Right kidney (tissue), 9 donors: ENCODE measurements around the gene ZNF491.
"Not testable (repeated sequence)": the region's sequence is repeated elsewhere in the genome, so short reads cannot be mapped to it uniquely, and the experiment has no call there.

ENCODE experiments used
- DNase-seq: peaks from one replicate; pipeline ENCODE4 v3.0.0-alpha.2; 2016
- long read RNA-seq, 8 donors: transcript quantifications; one replicate each; lab custom pipeline, GENCODE V29; 2026

ZNF491 gene
- long read RNA-seq, donor 1, result 0 reads
- long read RNA-seq, donor 2, result 0 reads
- long read RNA-seq, donor 3, result 0 reads
- long read RNA-seq, donor 4, result 0 reads
- long read RNA-seq, donor 5, result 0 reads
- long read RNA-seq, donor 6, result 0 reads
- long read RNA-seq, donor 7, result 0 reads
- long read RNA-seq, donor 8, partial matches to known transcripts, result 0 of 1 reads
- long read RNA-seq, donor 8, other reads (novel, unspliced or antisense), result 0 of 1 reads

DNA sequence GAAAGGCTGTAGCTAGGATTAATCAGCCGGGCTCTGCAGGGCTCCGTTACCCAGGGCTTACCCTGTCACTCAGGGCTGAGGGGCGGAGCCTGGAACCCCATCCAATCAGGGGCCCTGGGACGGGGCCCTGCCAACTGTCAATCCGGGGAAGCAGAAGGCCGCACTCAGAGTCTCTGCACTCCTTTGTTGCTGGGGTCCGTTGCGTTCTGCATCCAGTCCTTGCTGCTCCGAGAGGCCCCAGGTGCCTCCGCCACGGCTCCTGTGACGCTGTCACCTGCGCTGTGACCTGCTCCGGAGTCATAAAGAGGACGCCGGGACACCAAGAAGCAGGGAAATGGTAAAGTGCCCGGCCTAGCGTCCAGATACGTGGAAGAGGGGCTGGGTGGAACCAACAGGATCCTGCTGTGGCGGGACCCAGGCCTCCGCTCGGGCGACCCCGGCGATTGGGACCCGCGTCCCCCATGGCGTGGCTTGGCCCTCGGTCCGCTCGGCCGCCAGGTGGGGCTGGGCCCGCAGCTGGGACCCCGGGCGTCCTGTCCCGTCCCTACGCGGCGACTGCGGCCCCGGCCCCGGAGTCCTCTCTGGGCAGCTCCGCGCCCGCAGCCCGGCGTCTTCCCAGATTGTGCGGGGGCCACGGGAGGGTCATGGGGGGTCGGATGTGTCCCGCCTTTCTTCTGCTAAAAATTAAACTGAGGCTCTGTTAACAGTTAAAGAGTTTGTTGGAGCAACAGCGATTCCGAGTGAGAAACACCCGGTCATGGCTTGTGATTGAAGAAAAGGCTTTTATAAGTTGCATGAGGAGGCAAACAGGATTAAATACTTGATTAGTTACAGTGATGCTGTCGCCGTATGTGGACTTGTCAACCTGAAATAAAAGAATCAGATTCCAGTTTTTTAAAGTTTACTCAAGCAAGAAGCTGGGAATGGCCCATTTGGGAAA, at the start of gene ZNF491:
Gene ZNF491 (plus strand): TSS at position 133 of the 940 bp plus-strand sequence. CDS start 7,431 bp downstream, outside the sequence.
- peak; percentile 90 for DNase-seq

DNA sequence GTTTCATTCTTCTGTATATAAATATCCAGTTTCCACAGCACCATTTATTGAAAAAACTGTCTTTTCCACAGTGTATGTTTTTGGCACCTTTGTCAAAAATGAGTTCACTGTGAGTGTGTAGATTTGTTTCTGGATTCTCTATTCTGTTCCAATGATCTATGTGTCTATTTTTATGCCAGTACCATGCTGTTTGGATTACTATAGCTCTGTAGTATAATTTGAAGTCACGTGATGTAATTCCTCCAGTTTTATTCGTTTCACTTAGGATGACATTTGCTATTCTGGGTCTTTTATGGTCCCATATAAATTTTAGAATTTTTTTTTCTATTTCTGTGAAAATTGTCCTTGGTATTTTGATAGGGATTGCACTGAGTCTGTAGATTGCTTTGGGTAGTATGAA, 48.6 kb upstream of the ZNF491 start:
- no peak for DNase-seq

DNA sequence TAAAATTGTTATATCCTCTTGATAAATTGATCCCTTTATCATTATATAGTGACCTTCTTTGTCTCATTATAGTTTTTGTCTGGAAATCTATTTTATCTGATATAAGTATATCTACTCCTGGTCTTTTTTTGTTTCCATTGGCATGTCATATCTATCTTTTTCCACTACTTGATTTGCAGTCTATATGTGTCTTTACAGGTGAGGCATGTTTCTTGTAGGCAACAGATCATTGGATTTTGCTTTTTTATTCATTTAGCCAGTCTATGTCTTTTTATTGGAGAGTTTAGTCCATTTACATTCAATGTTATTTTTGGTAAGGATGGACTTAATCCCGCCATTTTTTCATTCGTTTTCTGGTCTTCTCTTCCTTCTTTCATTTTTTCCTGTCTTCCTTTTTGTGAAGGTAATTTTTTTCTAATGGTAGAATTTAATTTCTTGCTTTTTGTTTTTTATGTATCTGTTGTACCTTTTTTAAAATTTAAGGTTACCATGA, 46.0 kb upstream of the ZNF491 start:
- DNase-seq, result no peak

DNA sequence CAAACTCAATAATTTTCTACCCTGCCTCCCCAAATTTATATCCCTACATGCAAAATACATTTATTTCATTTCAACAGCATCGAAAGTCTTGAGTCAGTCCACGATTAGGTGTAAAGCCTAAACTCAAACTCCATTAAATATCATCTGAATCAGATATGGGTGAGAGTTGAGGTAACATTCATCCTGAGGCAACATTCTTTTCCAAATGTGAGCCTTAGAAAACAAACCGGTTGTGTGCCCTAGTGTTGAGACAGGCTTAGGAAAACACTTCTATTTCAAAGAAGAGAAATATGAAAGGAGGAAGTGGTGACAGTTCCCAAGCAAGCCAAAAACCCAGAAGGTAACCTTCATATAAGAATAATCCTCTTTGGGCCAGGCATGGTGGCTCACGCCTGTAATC, 43.7 kb upstream of the ZNF491 start:
- DNase-seq, result no peak

DNA sequence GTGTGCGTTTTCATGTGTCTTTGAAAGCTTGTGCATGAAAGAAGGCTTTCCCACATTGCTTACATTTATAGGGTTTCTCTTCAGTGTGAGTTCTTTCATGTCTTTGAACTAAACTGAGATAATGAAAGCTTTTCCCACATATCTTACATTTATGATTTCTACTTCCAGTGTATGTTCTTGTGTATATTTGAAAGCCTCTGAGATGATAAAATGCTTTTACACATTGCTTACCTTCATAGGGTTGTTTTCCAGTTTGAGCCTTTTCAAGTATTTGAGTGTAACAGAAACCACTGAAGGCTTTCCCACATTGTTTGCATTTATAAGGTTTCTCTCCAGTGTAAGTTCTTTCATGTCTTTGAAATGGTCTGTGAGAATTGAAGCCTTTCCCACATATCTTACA, 41.4 kb upstream of the ZNF491 start:
- no peak for DNase-seq

DNA sequence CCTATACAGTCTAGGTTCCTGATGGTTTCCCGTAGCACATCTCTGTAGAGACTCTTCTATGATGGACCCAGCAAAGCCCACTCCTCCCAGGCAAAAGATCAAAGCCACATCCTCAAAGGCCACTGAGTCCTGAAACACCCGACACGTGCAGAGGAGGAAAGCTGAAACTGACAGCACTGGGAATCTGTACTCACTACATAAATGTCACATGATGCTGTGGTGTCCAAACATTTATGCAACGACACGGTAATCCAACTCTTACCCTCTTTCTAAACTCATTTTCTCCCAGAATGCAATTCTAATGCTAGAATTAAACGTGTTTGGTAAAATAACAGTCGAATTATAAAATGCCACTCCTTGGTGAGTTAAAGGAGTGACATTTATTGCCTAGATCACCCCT, 38.5 kb upstream of the ZNF491 start:
- no peak for DNase-seq

DNA sequence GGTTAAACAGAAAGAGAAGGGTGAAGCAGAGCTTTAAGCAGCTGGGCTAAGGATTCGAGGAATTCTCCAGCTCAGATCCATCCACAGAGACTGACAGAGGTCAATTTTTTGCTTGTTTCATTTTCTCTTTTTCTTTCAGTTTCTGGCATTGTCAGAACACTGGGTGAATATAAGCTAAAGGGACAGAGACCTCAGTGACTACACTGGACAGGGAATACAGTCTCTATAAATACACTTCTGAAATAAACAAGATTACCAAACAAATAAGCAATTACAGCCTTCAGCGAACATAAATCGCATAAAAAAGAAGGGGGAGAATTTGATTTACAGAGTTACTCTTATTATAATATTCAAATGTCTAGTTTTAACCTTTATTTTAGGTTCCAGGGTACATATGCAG, 35.2 kb upstream of the ZNF491 start:
- no peak for DNase-seq

DNA sequence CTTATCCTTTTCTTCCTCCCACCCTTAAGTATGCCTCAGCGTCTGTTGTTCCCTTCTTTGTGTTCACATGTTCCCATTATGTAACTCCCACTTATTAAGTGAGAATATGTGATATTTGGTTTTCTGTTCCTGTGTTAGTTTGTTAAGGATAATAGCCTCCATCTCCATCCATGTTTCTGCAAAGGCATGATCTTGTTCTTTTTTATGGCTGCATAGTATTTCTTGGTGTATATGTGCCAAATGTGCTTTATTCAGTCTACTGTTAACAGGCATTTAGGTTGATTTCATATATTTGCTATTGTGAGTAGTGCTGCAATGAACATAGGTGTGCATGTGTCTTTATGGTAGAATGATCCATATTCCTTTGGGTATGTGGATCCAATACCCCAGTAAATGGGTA, 34.7 kb upstream of the ZNF491 start:
- DNase-seq, result no peak

DNA sequence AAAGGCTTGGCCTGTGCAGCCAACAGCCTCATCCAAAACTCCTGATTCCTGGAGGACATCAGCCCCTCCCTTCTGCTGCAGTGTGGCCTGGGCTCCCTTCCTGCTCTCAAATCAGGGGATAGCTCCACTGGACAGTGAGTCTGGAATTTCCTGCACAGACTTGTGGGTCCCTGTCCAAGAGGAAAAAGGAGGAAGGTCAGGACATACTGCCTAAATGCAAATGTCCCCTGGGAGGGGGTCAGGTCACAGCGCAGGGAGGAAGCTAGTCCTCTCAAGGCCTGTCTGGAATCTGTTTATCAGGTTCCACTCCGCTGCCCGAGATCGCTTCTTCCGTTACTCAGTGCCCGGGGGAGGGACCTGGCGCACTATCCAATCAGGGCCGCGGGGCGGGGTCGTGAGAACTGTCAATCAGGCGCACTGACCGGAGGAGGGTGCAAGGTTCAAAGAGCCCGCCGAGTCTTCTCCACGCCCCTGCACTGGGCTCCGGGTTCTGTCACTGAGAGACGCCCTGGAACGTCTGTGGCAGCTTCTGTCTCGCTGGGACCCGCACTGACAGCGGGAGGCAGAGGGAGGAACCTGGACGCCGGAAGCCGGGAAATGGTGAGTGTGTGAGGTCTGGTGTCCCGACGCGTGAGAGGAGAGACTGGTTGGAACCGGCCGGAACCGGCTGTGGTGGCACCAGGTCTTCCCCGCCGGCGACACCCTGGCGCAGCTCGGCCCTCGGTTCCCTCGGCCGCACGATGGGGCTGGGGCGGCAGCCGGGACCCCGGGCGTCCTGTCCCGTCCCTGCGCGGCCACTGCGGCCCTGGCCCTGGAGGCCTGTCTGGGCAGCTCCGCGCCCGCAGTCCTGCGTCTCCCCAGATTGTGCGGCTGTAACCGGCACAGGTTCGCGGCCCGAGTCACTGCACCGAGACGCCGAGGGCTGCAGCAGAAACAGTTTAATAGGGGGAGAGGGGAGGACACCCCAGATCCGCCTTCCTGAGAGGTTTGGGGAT, 31.4 kb upstream of the ZNF491 start, which contains the start of gene ZNF441:
Gene ZNF441 (plus strand): TSS at position 404 of the 995 bp plus-strand sequence. CDS start 194 bp downstream, at position 598.
- peak; percentile 98 for DNase-seq

DNA sequence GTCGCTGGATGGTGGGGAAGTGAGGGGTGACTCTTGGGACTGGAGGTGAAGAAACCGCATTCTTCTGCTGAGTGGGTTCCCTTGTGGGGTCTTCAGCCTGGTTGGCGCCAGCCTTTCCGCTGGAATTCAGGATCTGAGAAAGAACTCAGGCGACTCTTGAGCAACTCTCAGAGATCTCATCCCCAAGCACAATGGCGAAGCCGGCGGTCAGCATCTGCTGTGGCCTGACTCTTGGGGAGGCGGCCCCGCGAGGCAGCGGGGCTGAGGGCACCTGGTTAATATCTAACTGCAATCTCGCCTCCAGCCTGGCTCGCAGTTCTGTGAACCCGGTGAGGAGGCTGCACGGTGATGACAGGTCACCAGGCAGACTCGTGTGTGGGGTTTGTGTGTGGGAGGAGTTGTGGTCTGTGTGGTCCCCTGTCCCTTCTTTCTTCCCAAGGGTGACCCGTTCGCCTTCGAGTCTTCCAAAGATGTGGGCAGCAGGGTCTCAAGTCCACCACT, 30.6 kb upstream of the ZNF491 start:
- DNase-seq, result peak; percentile 76

DNA sequence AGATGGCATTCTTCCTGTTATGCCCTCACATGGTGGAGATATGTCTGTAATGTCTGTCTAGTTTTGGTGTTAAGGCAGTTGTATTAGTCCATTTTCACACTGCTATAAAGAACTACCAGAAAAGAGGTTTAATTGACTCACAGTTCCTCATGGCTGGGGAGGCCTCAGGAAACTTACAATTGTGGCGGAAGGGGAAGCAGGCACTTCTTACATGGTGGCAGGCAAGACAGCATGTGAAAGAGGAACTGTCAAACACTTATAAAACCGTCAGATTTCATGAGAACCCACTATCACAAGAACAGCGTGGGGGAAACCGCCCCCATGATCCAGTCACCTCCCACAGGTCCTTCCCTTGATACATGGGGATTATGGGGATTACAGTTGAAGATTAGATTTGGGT, 28.3 kb upstream of the ZNF491 start:
- DNase-seq, result no peak

DNA sequence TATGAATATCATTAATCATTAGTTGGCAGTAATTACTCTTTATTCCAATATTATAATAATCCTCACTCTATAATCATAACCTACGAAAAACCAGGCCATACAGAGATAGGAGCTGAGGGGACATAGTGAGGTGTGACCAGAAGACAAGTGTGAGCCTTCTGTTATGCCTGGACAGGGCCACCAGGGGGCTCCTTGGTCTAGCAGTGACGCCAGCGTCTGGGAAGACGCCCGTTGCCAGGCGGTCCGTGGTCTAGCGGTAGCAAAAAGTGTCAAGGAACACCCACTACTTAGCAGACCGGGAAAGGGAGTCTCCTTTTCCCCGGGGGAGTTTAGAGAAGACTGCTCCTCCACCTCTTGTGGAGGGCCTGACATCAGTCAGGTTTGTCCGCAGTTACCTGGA, 26.8 kb upstream of the ZNF491 start:
- DNase-seq, result not testable (repeated sequence)

DNA sequence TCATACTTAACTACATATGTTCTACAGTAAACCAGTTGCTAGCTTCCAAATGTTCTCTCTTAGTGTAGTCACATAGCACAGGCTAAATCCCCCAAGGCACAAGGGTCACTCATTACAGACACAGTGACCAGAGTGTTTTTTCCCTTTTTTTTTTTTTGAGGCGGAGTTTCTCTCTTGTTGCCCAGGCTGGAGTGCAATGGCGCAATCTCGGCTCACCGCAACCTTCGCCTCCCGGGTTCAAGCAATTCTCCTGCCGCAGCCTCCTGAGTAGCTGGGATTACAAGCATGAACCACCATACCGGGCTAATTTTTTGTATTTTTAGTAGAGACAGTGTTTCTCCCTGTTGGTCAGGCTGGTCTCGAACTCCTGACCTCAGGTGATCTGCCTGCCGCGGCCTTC, 21.7 kb upstream of the ZNF491 start:
- not testable (repeated sequence) for DNase-seq

DNA sequence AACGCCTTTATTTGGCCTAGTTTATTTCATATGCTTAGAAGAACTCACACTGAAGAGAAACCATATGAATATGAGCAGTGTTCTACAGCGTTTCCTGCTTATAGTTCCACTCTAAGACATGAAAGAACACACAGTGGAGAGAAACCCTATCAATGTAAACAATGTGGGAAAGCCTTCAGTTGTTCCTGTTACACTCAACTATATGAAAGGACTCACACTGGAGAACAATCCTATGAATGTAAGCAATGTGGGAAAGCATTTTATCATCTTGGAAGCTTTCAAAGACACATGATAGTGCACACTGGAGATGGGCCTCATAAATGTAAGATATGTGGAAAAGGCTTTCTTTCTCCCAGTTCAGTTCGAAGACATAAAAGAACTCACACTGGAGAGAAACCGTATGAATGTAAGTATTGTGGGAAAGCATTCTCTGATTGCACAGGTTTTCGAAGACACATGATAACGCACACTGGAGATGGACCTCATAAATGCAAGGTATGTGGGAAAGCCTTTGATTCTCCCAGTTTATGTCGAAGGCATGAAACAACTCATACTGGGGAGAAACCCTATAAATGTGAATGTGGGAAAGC, 17.8 kb upstream of the ZNF491 start:
- no peak for DNase-seq

DNA sequence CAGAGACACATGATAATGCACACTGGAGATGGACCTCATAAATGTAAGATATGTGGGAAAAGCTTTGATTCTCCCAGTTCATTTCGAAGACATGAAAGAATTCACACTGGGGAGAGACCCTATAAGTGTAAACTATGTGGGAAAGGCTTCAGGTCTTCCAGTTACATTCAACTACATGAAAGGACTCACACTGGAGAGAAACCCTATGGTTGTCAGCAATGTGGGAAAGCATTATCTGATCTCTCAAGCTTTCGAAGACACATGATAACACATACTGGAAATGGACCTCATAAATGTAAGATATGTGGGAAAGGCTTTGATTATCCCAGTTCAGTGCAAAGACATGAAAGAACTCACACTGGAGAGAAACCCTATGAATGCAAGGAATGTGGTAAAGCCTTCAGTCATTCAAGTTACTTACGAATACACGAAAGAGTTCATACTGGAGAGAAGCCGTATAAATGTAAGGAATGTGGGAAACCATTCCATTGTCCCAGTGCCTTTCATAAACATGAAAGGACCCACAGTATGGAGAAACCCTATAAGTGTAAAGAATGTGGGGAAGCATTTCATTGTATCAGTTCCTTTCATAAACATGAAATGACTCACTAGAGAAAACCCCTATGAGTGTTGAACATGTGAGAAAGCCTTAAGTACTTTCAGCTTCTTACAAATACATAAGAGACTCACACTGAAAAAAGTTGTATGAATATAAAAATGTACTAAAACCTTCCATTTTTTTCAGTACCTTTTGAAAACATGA, 16.8 kb upstream of the ZNF491 start:
- DNase-seq, result no peak

DNA sequence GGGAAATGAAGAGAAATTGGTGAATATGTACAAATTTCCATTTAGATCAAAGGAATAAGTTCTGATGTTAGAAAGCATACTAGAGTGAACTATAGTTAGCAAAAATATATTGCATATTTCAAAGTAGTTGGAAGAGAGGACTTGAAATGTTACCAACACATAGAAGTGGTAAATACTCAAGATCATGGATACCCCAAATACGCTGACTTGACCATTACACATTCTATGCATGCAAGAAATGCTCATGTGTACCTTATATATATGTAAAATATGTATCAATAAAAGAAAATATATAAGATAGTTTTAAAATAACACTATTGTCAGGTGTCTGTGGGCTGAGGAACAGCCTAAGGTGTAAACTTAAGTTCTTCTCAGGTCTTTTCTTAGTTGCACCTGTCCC, 14.6 kb upstream of the ZNF491 start:
- DNase-seq, result no peak

DNA sequence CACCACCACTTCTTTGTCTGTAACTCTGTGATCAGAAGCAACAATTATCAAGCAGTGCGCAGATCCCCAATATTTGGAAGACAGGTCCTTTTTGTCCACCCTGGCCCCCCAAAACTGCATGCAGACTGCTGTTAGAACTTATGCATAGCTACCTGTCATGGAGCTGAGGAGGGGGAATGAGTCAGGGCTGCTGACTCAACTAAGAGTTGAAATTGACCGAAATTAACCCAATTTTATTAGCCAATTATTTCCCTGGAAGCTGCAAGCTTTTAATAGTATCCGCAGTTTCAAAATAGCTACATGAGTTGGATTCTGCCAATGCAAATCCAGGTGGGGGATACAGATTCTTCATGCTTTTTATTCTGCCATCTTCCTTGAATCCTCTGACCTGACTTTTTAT, 14.0 kb upstream of the ZNF491 start:
- DNase-seq, result no peak

DNA sequence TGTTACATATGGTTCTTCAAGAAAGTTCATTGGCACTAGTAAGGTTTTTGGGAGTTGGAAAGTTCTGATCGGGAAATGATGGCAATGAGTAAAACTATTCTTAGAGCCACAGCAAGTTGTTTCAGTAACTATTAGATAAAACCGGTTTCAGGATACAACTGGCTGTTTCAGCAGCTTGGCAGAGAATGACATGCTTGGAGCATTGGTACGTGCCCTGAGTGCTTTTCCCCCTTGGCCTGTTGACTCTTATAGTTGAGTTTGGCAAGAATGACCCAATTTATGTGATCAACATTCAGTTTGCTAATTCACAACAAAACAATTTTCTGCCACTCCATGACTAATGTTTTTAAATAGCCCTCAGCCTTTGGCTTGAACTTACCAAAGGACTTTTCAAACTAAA, 10.8 kb upstream of the ZNF491 start:
- no peak for DNase-seq

DNA sequence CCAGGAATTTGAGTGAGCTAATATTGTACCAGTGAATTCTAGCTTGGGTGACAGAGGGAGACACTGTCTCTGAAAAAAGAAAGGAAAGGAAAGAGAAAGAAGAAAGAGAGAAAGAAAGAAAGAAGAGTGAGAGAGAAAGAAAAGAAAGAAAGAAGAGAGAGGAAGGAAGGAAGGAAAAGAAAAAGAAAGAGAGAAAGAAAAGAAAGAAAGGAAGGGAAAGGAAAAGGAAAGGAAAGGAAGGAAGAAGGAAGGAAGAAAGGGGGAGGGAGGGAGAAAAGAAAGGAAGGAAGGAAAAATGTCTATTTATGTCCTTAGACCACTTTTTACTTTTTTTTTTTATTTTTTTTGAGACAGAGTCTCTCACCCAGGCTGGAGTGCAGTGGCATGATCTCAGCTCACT, 5.4 kb upstream of the ZNF491 start:
- no peak for DNase-seq

DNA sequence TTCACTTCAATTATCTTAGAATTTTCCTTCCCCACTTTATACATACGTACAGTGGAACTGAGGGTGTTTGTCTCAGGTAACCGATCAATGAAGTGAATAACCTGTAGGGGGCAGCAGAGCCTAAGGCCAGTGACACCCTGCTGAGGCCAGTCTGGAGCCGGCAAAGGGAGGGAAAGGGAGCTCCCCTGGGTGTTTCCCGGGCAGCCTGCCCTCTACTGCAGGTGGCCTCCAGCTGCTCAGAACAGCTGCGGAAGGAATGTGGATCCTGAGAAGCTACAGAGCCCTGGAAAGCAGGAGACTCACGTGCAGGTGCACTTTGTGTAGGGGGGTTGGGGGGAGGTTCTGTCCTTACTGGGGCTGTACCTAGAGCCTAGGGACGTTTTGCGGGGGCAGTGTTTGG, 832 bp upstream of the ZNF491 start:
- DNase-seq, result peak; percentile 70
